Loucy (cell line): ENCODE data around the gene LRSAM1.

Source experiments
- H2AFZ ChIP-seq: fragments of 200-600 bp; sonication (generic); 2 replicates; pipeline ENCODE4 v1.6.0; 2016; ENCODE audit warnings: antibody characterized with exemption, mild to moderate bottlenecking, low read length, moderate library complexity
- H3F3A ChIP-seq: fragments of 200-600 bp; 2 replicates; pipeline ENCODE4 v1.6.0; 2016; ENCODE audit warnings: antibody characterized with exemption, low read depth, mild to moderate bottlenecking
- H3K27me3 ChIP-seq: fragments of 200-600 bp; sonication (generic); 2 replicates; pipeline ENCODE4 v1.6.1; 2014; ENCODE audit warnings: low read length, mild to moderate bottlenecking; ENCODE audit not compliant: insufficient read depth, poor library complexity, severe bottlenecking
- H3K36me3 ChIP-seq: fragments of 200-600 bp; sonication (generic); 2 replicates; pipeline ENCODE4 v1.6.1; 2016; ENCODE audit warnings: low read length; ENCODE audit not compliant: insufficient read depth
- H3K4me1 ChIP-seq: fragments of 200-600 bp; sonication (generic); 2 replicates; pipeline ENCODE4 v1.5.1; 2014; ENCODE audit warnings: low read length, mild to moderate bottlenecking; ENCODE audit not compliant: insufficient read depth, poor library complexity, severe bottlenecking
- H3K4me2 ChIP-seq: fragments of 200-600 bp; sonication (generic); 2 replicates; pipeline ENCODE4 v1.6.0; 2014; ENCODE audit warnings: antibody characterized with exemption, low read length, low read depth, mild to moderate bottlenecking; ENCODE audit not compliant: poor library complexity, severe bottlenecking
- H3K4me3 ChIP-seq: fragments of 200-600 bp; sonication (generic); 2 replicates; pipeline ENCODE4 v1.5.1; 2014; ENCODE audit warnings: low read length, mild to moderate bottlenecking, mixed read lengths; ENCODE audit not compliant: poor library complexity, severe bottlenecking
- H3K79me2 ChIP-seq: fragments of 200-600 bp; sonication (generic); 2 replicates; pipeline ENCODE4 v1.6.1; 2014; ENCODE audit warnings: low read length; ENCODE audit not compliant: insufficient read depth
- H3K9ac ChIP-seq: fragments of 200-600 bp; sonication (generic); 2 replicates; pipeline ENCODE4 v1.6.0; 2014; ENCODE audit warnings: mild to moderate bottlenecking, low read depth, low read length, moderate library complexity; ENCODE audit not compliant: poor library complexity, severe bottlenecking
- H3K9me2 ChIP-seq: fragments of 200-600 bp; sonication (generic); replicated peaks from 2 replicates; pipeline ENCODE4 v1.6.1; 2016; ENCODE audit warnings: low read depth, low read length, mixed read lengths
- H3K9me3 ChIP-seq: fragments of 200-600 bp; sonication (generic); 2 replicates; pipeline ENCODE4 v1.6.1; 2014; ENCODE audit warnings: mild to moderate bottlenecking, antibody characterized with exemption, low read length, low read depth; ENCODE audit not compliant: insufficient read depth
- H4K20me1 ChIP-seq: fragments of 200-600 bp; sonication (generic); 2 replicates; pipeline ENCODE4 v1.6.0; 2014; ENCODE audit warnings: antibody characterized with exemption, low read length, mild to moderate bottlenecking; ENCODE audit not compliant: insufficient read depth, poor library complexity, severe bottlenecking
- EZH2phosphoT487 ChIP-seq: fragments of 200-600 bp; IDR thresholded peaks from 2 replicates; pipeline ENCODE4 v1.6.1; 2018; ENCODE audit warnings: antibody characterized with exemption, mild to moderate bottlenecking, moderate library complexity, borderline replicate concordance
- TF ChIP-seq, protein P1 (sequence below): fragments of 200-600 bp; sonication (generic); conservative IDR thresholded peaks from 2 replicates; pipeline ENCODE4 v1.5.1; 2014; ENCODE audit warnings: mild to moderate bottlenecking, antibody characterized with exemption, low read length

The LRSAM1 gene

DNA sequence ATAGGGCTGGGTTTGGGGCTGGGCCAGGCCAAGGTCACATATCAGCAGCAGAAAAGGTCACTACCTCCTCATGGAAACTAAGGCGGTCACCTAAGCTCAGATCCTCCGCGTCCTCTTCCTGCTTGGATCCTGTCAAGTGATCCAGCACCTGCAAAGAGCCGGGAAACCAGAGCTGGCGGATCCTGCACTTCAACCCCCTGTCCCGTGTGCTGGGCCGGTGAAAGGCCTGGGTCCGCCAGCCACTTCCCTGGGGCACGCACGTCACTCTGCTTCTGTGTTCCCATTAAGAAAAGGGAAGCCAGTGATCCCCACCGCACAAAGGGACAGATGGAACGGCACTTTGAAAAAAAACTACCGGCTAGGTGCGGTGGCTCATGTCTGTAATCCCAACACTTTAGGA is 99.4 kb downstream of the LRSAM1 start:
- Histone ChIP-seq H4K20me1 (no peaks in the 10 kb centered on the region), H3K79me2 (peaks cover 35% of the 10 kb centered on the region), H3K9ac (no peak overlapping the region)

More for the DNA sequence above, 99.4 kb downstream of the LRSAM1 start:
- Histone ChIP-seq H3F3A (no peaks in the 10 kb centered on the region), H3K4me3 (no peak overlapping the region), H3K27me3 (no peaks in the 10 kb centered on the region), H3K4me2 (no peak overlapping the region), H2AFZ (no peak overlapping the region), H3K4me1 (peaks cover 13% of the 10 kb centered on the region), H3K9me2 (no peaks in the 10 kb centered on the region), H3K36me3 (no peaks in the 10 kb centered on the region), H3K9me3 (no peaks in the 10 kb centered on the region)
- TF ChIP-seq, protein P1, sequence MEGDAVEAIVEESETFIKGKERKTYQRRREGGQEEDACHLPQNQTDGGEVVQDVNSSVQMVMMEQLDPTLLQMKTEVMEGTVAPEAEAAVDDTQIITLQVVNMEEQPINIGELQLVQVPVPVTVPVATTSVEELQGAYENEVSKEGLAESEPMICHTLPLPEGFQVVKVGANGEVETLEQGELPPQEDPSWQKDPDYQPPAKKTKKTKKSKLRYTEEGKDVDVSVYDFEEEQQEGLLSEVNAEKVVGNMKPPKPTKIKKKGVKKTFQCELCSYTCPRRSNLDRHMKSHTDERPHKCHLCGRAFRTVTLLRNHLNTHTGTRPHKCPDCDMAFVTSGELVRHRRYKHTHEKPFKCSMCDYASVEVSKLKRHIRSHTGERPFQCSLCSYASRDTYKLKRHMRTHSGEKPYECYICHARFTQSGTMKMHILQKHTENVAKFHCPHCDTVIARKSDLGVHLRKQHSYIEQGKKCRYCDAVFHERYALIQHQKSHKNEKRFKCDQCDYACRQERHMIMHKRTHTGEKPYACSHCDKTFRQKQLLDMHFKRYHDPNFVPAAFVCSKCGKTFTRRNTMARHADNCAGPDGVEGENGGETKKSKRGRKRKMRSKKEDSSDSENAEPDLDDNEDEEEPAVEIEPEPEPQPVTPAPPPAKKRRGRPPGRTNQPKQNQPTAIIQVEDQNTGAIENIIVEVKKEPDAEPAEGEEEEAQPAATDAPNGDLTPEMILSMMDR: no peak
- no peak for TF ChIP-seq EZH2phosphoT487
